GM12801 (cell line): ENCODE data around the gene EXD1.

ENCODE experiments used
- TF ChIP-seq, protein P1 (sequence below): IDR thresholded peaks from one replicate; pipeline ENCODE4 v1.5.1; 2011; ENCODE audit warnings: control low read depth; ENCODE audit not compliant: insufficient read length; ENCODE audit errors: extremely low read depth

Gene EXD1

DNA sequence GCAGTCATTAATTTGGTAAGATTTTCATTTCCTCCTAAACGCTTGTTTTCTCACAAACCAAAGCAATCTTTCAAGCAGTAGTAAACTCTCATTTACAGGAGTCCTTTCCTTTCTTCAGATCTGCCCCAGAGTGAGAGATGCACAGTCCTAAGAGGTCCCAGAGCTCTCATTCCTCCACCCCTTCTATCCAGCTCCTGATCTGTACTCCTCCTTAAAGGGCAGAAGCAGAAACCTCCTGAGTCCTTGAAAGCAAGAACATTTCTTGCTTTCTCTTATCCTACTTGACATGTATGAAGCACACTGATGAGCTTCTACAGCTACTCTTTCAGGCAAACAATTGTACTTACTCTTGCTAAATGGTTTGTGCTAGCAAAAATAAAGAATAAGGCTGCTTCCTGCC lies 11.7 kb downstream of the EXD1 start:
- TF ChIP-seq, protein P1, sequence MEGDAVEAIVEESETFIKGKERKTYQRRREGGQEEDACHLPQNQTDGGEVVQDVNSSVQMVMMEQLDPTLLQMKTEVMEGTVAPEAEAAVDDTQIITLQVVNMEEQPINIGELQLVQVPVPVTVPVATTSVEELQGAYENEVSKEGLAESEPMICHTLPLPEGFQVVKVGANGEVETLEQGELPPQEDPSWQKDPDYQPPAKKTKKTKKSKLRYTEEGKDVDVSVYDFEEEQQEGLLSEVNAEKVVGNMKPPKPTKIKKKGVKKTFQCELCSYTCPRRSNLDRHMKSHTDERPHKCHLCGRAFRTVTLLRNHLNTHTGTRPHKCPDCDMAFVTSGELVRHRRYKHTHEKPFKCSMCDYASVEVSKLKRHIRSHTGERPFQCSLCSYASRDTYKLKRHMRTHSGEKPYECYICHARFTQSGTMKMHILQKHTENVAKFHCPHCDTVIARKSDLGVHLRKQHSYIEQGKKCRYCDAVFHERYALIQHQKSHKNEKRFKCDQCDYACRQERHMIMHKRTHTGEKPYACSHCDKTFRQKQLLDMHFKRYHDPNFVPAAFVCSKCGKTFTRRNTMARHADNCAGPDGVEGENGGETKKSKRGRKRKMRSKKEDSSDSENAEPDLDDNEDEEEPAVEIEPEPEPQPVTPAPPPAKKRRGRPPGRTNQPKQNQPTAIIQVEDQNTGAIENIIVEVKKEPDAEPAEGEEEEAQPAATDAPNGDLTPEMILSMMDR = no peak

GRCh38 chr15:41215708-41216107 lies 14.8 kb downstream of the EXD1 start:
- TF ChIP-seq, protein P1 = no peak

- TF ChIP-seq, protein P1 = no peak
Observed at GRCh38 chr15:41207687-41208448, 22.7 kb downstream of the EXD1 start.

DNA sequence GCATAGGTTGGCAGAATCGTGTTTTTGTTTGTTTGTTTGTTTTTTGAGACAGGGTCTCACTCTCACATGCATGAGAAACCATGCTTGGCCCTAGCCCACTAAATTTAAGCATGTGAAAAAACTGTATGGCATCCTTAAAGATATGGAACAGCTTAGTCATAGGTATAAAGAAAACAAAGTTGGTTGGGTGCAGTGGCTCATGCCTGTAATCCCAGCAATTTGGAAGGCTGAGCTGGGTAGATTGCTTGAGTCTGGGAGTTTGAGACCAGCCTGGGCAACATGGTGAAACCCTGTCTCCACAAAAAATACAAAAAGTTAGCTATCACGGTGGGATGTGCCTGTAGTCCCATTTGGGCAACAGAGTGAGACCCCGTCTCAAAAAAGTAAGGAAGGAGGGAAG lies 25.2 kb downstream of the EXD1 start:
- TF ChIP-seq, protein P1 = no peak

- TF ChIP-seq, protein P1 = no peak
Observed at GRCh38 chr15:41203395-41203794, 27.2 kb downstream of the EXD1 start.

GRCh38 chr15:41199470-41199869 lies 31.1 kb downstream of the EXD1 start:
- TF ChIP-seq, protein P1 = no peak

DNA sequence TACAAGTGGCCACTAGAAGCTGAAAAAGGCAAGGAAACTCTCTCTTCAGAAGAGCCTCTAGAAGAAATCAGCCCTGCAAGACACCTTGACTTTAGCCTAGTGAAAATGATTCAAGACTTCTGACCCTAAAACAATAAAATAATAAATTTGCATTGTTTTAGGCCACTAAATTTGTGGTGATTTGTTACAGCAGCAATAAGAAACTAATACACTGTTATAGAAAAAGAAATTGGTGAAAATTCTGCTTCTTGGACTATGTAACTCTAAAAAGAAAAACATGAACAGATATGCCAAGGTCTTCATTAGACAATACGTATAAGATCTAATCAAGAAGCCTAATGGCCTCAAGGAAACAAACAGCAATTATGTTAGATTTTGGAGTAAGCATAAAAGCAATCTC lies 36.1 kb downstream of the EXD1 start:
- TF ChIP-seq, protein P1 = no peak
